GM19372 (cell line): ENCODE data around the gene PDE5A.
"Not testable (repeated sequence)": the region's sequence is repeated elsewhere in the genome, so short reads cannot be mapped to it uniquely, and the experiment has no call there.

ENCODE experiments used
- ATAC-seq: cut with Tn5 transposase; IDR thresholded peaks from one replicate; pipeline ENCODE4 v1.9.1; 2021; ENCODE audit warnings: mild to moderate bottlenecking, low read depth, moderate library complexity; ENCODE audit not compliant: unreplicated experiment

The PDE5A gene

DNA sequence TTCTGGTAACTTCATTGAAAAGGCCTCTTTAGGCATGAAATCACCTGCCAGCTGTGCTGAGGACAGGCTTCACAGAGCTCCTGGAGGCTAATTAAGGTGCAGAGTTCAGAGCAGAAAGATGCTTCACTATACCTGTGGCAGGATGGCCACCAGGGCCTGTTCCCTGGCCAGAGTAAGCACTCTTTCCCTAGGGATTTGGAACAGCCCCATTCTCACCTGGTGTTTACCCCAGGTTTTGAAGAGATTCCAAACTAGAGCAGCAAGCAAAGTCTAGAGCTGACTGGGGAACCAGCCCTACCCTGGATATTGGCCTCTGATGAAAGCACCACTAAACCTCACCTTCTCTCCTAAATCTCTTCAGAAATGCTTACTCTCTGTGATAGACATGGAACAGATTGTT is 148.8 kb downstream of the PDE5A start:
- no peak for ATAC-seq

DNA sequence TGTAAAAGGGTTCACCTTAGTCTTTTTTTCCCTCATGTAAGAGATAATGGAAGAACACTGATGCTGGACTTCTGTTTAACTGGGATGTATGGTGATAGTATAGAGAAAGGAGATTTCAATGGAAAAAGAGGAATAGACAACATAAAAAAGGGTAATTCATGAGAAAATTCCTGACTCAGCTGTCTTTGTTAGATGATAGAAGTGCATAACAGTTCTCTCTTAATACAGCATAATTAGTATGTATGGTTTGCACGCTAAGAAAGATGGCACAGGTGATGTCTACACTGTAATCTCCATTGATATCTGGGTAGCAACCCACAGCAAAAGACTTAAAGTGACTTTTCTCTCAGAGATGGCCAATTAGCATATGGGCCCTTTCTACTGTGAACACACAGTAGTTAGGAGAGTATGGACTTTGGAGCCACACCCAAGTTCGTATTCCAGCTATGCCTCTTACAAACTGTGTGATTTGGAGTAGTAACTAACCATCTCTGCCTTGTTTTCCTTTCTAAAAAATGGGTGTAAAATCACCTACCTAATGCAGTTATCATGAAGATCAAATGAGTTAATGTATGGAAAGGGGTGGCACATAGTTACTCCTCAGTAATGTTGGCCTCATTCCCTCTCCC is 149.3 kb downstream of the PDE5A start:
- ATAC-seq = no peak

DNA sequence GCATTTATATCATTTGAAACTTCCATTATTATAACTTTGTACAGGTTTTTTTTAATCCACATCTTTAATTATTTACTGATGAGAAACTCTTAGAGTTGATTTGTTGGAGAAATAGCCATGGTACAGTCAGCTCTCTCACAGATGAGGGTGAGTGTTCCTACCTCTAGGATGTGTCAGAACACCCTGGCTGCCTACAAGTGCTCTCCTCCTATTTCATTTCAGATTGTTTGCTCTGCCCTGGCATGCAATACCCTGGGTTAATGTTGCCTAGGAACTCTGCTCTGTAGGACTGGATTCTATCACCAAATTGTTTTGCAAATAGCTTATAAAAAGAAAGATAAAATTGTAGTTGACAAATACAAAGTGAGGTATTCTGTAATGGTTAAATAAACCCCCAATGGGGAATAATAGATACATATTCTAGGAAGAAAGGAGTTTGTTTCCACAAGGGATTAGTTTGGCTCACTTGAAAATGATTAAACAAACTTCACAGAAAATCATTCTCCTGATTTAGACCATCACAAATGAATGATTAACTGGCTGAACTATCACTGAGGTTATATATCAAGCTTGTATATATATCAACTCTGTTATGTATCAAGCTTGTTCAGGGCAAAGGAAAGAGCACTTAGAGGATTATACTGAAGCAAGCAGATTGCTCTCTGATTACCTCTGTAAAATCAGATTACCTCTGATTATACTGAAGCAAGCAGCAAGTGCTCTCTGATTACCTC is 150.0 kb downstream of the PDE5A start:
- ATAC-seq = no peak

DNA sequence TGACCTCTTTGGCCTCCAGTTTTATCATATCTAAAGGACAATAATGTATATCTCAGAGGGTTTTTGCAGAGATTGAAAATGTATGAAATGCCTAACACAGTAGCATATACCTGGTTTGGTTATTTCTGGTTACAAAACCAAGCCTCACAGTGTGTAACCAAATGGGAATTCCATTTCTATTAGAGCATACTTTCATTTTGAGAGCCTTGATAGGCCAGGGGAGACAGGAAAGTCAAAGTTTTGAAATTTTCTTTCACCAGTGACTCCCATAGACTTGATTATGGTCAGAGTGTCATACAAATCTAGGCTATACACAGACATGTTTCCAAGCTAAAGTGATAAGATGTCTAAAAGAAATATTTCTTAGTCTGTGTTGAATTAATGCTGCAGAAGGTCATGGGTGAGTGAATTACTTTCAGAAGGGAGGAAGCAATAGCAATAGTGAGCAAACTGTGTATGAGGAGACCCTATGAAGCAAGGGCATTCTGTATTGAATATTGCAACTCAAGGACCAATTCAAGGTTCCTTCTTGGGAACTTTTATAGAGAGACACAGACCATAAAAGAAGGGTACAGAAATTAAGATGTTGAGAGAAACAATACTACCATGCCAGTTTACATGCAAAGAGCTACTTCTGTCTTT is 151.1 kb downstream of the PDE5A start:
- no peak for ATAC-seq

DNA sequence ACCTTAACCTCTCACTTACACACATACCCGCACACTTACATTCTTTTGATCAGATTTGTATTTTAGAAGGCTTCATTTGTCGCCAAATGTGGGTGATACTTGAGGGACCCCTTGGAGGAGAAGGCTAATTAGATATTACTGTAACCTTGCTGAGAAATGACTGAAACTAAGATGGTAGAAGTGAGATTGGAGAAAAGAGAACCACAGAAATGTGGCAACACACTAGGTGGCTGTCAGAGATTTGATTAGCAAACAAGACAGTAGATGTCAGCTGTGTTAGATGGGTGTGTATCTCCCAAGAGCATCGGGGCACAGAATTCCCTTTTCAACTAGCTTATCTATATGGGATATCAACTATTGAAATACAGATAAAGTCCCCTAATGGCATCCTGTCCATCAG is 157.3 kb downstream of the PDE5A start:
- ATAC-seq = no peak

DNA sequence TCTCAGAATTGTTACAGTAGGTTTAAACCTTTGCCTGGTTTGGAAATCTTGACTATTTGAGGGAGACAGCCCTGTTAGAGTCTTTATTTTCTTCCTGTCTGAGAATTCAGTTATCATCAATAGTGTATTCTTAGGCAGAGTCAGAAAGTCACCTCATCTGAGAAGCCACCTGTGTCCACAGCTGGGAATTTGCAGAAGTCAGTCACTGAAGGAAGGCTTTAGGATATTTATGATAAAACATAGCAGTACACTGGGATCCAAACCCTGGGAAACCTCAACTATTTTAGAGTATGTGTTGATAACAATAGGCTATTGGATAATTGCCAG is 157.9 kb downstream of the PDE5A start:
- peak; percentile 39 for ATAC-seq

DNA sequence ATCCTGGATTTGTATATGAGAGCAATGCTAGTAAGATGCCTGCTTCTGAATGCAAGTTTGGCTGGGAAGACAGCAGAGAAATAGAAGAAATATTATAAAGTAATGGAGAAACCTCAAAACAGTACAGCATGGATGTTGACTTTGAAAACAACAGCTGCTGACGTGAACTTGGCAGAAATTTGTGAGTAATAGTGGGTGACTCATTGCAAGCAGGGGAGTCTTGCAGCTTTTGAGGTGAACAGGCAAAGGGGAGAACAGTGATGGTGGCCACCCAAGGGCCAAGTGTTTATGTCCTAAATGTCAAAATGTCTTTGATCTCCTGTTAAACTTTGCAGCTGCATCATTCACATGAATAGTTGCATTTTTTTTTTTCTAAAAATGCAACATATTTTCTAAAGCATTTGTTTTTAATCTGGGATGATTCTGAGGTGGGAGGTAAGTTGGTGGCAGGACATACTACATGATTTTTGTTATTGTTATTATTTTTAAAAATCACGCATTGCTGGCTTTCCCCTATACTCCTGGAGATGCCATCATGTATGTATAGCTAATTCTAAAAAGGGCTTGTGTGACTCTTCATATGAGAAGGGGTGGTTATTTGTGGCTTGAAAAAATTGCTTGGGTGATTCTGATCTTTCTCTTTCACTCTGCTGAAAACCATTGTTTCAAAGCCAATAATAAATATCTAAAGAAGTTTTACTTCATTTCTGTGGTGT is 158.4 kb downstream of the PDE5A start:
- peak; percentile 48 for ATAC-seq

DNA sequence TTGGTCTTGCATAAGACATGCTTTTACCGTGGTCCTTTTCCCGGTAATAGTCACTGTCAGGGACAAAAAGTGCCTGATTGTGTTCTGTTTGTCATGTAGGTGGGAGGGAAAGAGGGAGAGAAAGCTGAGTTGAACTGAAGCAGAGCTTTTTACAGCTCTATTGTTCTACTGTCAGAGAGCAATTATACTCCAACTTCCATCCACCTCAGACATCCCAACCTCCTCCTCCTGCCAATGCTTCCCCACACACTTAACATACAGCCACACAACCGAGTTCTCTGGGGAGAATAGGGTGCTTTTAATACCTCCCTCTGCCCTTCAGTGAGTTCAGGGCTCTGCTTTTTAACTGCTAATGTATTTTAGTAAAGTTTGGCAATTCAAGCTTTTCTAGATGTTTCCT is 159.6 kb downstream of the PDE5A start:
- ATAC-seq = not testable (repeated sequence)

DNA sequence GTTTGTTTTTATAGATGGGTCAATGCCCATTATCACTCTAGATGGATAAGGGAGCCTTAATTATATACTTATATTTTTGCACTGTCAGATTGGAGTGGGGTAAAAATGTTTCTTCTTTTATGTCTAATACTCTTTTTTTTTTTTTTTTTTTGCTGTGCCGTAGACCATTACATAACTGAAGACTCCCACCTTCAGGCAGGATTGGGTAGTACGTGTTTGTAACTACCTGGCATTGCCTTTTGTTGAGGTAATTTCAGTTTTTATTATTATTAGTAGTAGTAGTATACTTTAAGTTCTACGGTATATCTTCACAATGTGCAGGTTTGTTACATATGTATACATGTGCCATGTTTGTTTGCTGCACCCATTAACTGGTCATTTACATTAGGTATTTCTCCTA is 165.9 kb downstream of the PDE5A start:
- not testable (repeated sequence) for ATAC-seq

DNA sequence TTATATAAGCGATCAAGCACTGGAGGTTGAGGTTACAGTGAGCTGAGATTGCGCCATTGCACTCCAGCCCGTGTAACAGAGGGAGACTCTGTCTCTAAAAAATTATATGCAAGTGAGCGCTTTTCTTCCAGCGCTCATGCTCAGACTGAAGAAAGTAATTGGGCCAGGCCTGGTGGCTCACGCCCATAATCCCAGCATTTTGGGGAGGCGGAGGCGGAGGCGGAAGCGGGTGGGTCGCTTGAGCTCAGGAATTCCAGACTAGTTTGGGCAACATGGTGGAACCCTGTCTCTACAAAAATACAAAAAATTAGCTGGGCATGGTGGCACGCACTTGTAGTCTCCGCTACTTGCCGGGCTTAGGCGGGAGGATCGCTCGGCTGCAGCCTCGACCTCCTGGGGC is 172.9 kb downstream of the PDE5A start:
- ATAC-seq = not testable (repeated sequence)

DNA sequence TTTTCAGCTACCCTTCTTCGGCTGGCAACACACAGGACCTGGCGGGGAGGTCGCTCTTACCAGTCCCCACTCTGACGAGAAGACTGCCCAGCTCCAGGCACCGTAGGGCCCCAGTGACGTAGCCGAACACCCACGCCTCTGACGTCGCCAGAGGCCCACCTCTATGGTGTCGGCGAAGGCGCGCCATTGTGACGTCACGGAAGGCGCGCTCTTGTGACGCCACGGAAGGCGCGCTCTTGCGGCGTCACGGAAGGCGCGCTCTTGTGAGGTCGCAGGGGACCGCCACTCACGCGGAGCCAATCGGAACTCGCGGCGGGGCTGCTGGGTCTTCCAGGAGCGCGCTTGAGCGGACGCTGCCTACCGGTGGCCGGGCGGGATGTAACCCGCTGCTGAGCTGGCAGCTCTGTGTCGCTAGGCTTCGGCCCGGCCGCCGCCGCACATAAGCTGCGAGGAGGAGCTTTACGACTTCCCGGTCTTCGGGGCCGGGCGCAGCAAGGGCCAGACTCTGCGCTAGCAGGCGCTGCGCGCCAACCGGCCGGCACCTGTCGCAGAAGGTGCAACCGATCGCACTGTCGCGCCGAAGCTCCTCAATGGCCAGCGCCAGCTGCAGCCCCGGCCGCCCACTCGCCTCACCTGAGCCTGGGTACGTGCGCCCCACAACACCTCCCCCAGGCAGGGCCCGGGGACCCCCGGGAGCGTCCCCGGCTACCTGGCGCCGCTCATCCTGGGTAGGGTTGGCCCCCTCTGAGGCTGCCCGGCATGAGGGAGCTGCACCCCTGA is 173.9 kb downstream of the PDE5A start:
- peak; percentile 100 for ATAC-seq

DNA sequence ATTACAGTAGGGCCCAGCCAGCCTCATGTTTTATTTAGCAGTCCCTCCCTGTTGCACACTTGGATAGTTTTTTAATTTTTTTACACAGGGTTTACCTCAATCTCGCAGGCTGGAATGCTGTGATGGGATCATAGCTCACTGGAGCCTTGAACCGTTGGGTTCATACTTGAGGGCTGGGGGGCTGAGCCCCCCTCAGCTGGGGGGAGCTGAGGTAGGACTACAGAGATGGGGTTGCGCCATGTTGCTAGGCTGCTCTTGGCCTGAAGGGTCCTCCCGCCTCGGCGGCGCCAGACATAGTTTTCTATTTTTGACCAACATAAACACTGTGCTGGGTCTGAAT is 174.5 kb downstream of the PDE5A start:
- ATAC-seq = peak; percentile 2

DNA sequence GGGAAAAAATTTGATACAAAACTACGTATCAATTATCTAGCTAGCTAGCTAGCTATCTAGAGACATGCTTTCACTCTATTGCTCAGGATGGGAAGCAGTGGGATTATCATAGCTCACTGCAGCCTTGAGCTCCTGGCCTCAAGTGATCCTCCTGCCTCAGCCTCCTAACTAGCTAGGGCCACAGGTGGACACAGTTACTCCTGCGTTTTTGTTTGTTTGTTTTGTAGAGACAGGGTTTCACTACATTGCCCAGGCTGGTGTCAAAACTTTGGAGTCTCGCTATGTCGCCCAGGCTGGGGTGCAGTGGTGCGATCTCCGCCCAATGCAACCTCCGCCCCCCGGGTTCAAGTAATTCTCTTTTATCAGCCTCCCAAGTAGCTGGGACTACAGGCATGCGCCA is 175.3 kb downstream of the PDE5A start:
- ATAC-seq = not testable (repeated sequence)

DNA sequence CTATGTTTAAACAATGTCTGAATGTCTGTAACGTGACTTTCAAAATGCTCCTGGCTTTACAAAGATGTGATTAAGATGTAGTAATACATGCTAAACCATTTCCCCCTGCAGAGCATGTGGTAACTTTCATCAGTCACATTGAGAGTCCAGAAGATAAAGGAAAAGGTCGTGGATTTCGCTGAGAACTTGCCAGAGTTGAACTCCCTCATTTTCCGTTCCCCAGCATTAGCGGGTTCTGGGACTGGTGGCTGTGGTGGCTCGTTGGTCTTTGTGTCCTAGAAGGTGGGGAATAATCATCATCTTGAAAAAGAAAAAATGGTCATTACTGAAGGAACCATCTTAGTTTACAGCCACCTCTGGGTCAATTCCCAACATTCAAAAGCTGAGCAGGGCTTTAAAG is 178.8 kb downstream of the PDE5A start:
- ATAC-seq = not testable (repeated sequence)
